D721Med (cell line): ENCODE measurements around the gene PPP2R1B.

Experiments used
- DNase-seq: peaks from one replicate; pipeline ENCODE4 v3.0.0; 2011; ENCODE audit warnings: low spot score; ENCODE audit not compliant: insufficient read length
- FAIRE-seq: peaks from 2 replicates; lab custom pipeline; 2011; peaks lifted over from hg19 to GRCh38; lab: Jason Lieb, UNC
- CTCF ChIP-seq: IDR thresholded peaks from 2 replicates; pipeline ENCODE4 v1.5.1; 2012; ENCODE audit warnings: mild to moderate bottlenecking, control low read depth; ENCODE audit not compliant: insufficient read depth; ENCODE audit errors: missing control alignments

The PPP2R1B gene

GRCh38 chr11:111725621-111726020, 40.6 kb downstream of the PPP2R1B start:
- DNase-seq: no peak
- FAIRE-seq: no peak
- TF ChIP-seq CTCF: no peak

- TF ChIP-seq CTCF: no peak
- DNase-seq: no peak
- FAIRE-seq: no peak
Observed at GRCh38 chr11:111724615-111725129, 41.5 kb downstream of the PPP2R1B start.

- no peak for TF ChIP-seq CTCF
- DNase-seq (no peak), FAIRE-seq (no peak)
Observed at GRCh38 chr11:111723595-111723994, 42.6 kb downstream of the PPP2R1B start.

GRCh38 chr11:111722501-111722900, 43.7 kb downstream of the PPP2R1B start:
- no peak for TF ChIP-seq CTCF
- no peak for FAIRE-seq
- no peak for DNase-seq

GRCh38 chr11:111720801-111721494, 45.2 kb downstream of the PPP2R1B start:
- no peak for DNase-seq
- FAIRE-seq: no peak
- no peak for TF ChIP-seq CTCF

GRCh38 chr11:111719379-111719778, 46.8 kb downstream of the PPP2R1B start:
- FAIRE-seq (no peak), DNase-seq (no peak)

More at GRCh38 chr11:111719379-111719778, 46.8 kb downstream of the PPP2R1B start:
- no peak for TF ChIP-seq CTCF
